HPDE6-E6E7 (cell line): ENCODE data around the gene TMEM132C.

Experiments used
- DNase-seq: peaks from one replicate; pipeline ENCODE4 v3.0.0; 2011; ENCODE audit warnings: missing footprints; ENCODE audit errors: extremely low spot score

Gene TMEM132C

GRCh38 chr12:128288896-128289295 is 21.9 kb downstream of the TMEM132C start:
- no peak for DNase-seq

GRCh38 chr12:128290938-128291337 is 24.0 kb downstream of the TMEM132C start:
- DNase-seq: no peak

- no peak for DNase-seq
These were observed 31.2 kb downstream of the TMEM132C start for GRCh38 chr12:128298091-128298748.

GRCh38 chr12:128305336-128305892 is 38.4 kb downstream of the TMEM132C start:
- no peak for DNase-seq

GRCh38 chr12:128307791-128308190 is 40.8 kb downstream of the TMEM132C start:
- DNase-seq: no peak

GRCh38 chr12:128312661-128313060 is 45.7 kb downstream of the TMEM132C start:
- no peak for DNase-seq

GRCh38 chr12:128313931-128314330 is 47.0 kb downstream of the TMEM132C start:
- DNase-seq: no peak

GRCh38 chr12:128314611-128315010 is 47.6 kb downstream of the TMEM132C start:
- DNase-seq: no peak

GRCh38 chr12:128316078-128316477 is 49.1 kb downstream of the TMEM132C start:
- DNase-seq: no peak

GRCh38 chr12:128316973-128317526 is 50.1 kb downstream of the TMEM132C start:
- DNase-seq: no peak

GRCh38 chr12:128318341-128318740 is 51.4 kb downstream of the TMEM132C start:
- no peak for DNase-seq

GRCh38 chr12:128318946-128319345 is 52.0 kb downstream of the TMEM132C start:
- no peak for DNase-seq

GRCh38 chr12:128322341-128322740 is 55.4 kb downstream of the TMEM132C start:
- DNase-seq: no peak

- DNase-seq: no peak
These were observed 56.4 kb downstream of the TMEM132C start for GRCh38 chr12:128323145-128323920.

GRCh38 chr12:128325646-128326045 is 58.7 kb downstream of the TMEM132C start:
- no peak for DNase-seq

- DNase-seq: no peak
These were observed 59.4 kb downstream of the TMEM132C start for GRCh38 chr12:128326406-128326805.

- no peak for DNase-seq
These were observed 62.0 kb downstream of the TMEM132C start for GRCh38 chr12:128328961-128329360.

GRCh38 chr12:128336204-128337070 is 69.5 kb downstream of the TMEM132C start:
- DNase-seq: no peak

GRCh38 chr12:128337071-128337345 is 70.0 kb downstream of the TMEM132C start:
- no peak for DNase-seq

GRCh38 chr12:128337431-128338170 is 70.6 kb downstream of the TMEM132C start:
- DNase-seq: no peak
